AG10803 (cell line): ENCODE data around the gene MLST8.

Experiments
- DNase-seq: peaks from one replicate; pipeline ENCODE4 v3.0.0; 2010; ENCODE audit warnings: low read depth
- H3K4me3 ChIP-seq: 2 replicates; pipeline ENCODE4 v1.5.1; 2011; ENCODE audit warnings: mild to moderate bottlenecking, low read length, control low read depth
- TF ChIP-seq, protein P1 (sequence below): conservative IDR thresholded peaks from 2 replicates; pipeline ENCODE4 v1.5.1; 2011; ENCODE audit warnings: mild to moderate bottlenecking, low read length, control low read depth, inconsistent platforms

MLST8 gene

DNA sequence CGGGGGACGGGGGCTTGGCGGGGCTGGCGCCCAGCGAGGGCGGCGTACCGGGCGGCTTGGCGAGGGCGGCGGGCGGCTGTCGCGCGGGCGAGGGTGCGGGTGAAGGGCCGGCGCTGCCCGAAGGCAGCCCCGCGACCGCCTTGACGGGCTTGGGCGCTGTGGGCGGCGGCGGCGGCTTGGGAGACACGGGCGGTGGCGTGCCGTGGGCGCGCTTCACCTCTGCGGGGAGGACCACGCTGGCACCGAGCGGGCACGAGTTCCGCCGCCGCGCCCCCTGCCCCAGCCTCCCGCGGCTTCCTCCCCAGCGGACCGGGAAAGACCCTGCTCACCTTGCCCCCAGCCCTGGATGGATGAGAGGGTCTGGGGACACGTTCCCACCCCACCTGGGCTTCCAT lies 26.1 kb upstream of the MLST8 start:
- no peak overlapping the region for H3K4me3 ChIP-seq
- DNase-seq, result no peak
- TF ChIP-seq, protein P1, sequence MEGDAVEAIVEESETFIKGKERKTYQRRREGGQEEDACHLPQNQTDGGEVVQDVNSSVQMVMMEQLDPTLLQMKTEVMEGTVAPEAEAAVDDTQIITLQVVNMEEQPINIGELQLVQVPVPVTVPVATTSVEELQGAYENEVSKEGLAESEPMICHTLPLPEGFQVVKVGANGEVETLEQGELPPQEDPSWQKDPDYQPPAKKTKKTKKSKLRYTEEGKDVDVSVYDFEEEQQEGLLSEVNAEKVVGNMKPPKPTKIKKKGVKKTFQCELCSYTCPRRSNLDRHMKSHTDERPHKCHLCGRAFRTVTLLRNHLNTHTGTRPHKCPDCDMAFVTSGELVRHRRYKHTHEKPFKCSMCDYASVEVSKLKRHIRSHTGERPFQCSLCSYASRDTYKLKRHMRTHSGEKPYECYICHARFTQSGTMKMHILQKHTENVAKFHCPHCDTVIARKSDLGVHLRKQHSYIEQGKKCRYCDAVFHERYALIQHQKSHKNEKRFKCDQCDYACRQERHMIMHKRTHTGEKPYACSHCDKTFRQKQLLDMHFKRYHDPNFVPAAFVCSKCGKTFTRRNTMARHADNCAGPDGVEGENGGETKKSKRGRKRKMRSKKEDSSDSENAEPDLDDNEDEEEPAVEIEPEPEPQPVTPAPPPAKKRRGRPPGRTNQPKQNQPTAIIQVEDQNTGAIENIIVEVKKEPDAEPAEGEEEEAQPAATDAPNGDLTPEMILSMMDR, result no peak

DNA sequence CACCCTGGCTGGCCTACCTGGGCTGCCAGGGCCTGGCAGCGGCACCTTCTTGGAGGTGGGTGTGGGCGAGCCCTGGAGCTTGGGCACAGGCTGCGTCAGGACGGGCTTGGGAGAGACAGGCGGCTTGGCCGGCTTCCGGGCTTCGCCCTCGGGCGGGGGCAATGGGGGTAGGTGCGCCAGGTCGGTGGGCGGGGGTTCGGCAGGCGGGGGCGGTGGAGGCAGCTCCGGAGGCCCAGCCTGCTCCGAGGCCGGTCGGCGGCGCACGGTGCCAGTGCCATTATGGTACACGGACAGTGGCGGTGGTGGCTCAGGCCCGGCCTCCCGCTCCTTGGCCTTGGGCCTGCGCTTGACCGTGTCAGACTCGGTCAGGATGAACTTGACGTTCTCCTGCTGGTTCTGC lies 25.7 kb upstream of the MLST8 start:
- TF ChIP-seq, protein P1, result no peak
- no peak overlapping the region for H3K4me3 ChIP-seq
- DNase-seq, result no peak

DNA sequence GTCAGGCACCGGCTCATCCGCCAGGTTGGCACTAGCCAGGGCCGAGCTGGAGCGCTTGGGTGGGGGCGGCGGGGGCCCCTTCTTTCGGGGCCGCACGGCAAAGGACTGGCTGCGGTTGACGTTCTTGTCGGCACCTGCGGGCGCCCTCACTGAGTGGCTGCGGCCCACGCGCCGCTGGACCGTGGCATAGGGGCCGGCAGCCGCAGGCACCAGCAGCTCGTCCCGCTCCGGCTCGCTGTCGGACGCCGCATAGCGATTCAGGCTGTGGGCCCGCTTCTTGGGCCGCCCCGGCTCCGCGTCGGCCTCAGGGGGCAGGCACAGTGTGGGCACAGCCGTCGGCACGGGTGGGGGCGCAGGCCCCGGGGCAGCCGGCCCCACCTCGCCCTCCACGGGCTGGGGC lies 24.8 kb upstream of the MLST8 start:
- no peak for DNase-seq
- H3K4me3 ChIP-seq, result no peak overlapping the region
- TF ChIP-seq, protein P1, result no peak

DNA sequence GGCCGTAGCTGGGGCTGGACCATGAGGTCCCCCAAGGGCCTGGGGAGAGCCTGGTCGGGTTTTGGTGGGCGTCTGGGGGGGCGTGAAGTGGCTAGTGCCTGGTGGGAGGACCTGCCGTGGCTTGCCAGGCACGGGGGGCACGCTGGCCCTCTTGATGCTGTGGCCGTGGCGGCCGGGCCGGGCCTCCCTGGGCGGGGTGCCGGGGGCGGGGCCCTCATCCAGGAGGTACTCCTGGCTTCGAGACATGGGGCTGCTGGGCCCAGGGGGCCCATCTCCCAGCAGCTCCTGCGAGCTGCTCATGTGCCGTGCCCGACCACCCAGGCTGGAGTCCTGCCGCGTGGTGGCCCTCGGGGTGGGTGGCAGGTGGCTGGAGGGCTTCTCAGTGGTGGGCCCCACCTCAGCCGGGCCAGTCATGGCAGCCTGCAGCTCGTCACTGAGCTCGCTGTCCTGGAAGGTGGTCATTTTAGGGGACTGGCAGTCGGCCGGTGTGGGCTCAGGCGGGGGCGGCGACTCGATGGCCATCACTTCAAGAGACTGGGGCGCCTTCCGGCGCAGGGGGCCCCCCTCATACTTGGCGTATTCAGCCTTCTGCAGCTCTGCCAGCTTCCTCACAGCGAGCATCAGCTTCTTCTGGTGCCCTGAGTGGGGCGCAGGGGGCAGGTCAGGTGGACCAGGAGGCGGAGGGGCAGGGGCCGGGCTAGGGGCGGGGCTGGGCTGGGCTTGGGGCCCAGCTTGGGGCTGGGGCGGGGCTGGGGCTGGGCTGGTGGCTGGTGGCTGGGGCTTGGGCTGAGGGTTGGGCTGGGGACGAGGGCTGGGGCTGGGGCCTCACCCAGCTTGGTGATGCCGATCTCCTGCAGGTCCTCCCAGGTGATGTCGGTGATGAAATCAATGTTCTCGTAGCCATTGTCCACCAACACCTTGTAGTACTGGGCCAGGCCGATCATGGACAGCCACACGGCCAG lies 24.0 kb upstream of the MLST8 start:
- TF ChIP-seq, protein P1, result no peak
- H3K4me3 ChIP-seq, result no peak overlapping the region
- DNase-seq, result no peak

DNA sequence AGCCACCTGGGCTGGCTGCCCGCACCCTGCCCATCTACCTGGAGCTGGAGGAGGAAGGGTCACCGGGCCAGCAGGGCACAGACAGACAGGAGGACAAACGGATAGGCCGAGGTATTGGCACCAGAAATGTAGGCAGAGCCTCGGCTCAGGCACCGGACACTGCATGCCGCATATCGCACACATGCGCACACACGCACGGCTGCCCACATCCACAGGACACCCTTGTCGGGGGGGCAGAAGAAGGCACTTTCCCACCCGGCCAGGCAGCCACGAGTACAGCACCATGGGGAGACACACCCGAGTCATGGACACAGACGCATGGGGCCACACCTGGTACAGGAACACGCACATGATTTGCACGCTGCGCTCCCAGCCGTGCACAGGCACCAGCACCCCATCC lies 23.3 kb upstream of the MLST8 start:
- DNase-seq, result no peak
- no peak overlapping the region for H3K4me3 ChIP-seq
- TF ChIP-seq, protein P1, result no peak

DNA sequence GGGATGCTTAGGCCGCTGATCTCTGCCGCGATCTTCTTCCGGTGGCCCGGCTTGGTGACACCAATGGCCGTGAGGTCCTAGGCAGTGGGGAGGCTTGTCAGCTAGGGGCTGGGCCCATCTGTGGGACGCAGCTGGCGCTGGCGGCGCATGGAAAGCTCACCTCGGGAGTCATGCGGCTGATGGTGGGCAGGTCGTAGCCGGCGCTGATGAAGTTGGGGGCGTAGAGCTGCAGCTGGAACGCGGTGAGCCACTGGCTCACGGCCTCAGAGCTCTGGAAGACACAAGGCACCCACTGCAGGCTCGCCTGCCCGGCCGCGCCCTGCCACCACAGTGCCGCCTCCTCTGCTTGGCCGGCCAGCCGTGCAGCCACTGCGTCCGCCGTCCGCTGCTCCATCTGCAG lies 21.6 kb upstream of the MLST8 start:
- TF ChIP-seq, protein P1, result no peak
- H3K4me3 ChIP-seq, result no peak overlapping the region
- DNase-seq, result no peak

DNA sequence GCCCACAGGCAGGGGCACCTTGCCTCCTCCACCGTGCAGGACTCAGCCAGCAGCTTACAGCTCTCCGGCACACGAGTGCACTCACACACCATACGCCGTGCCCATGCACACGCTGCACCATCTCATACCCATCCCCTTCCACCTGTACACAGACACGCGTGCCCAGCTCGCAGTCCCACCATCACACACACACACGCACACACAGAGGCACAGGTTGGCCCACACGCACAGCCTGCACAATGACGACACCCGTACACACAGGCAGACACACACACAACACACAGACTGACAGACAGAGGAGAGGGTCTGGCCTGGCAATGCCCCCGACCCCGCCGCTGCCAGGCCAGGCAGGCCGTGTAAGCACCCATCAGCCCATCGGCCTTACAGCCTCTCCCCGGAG lies 20.9 kb upstream of the MLST8 start:
- TF ChIP-seq, protein P1, result no peak
- no peak overlapping the region for H3K4me3 ChIP-seq
- DNase-seq, result no peak
